H1 (cell line): ENCODE data around the gene FNDC1. TPM values are rescaled to one million over a fixed set of nuclear protein-coding genes. Genes with fewer than 3 reads are reported as not detected.

Experiments used
- CTCF ChIA-PET: fragments of 300-600 bp; sonication (Branson Sonifier 250); formaldehyde crosslinking; loops from one replicate; lab custom pipeline; 2021; ENCODE audit not compliant: partially characterized antibody; lab: Charles Lee
- POLR2A ChIA-PET: fragments of 300-600 bp; sonication (Branson Sonifier 250); formaldehyde crosslinking; loops from one replicate; lab custom pipeline; 2021; ENCODE audit warnings: inconsistent platforms; ENCODE audit not compliant: partially characterized antibody; lab: Charles Lee
- DNase-seq, 2 experiments: peaks; one replicate each; pipeline versions ENCODE4 v3.0.0 to v3.0.0-alpha.2; 2010 to 2022; ENCODE audit warnings: low spot score in 2 of 2, low read depth in 1 of 2, mixed read lengths in 1 of 2
- FAIRE-seq: peaks from 2 replicates; lab custom pipeline; 2011; peaks lifted over from hg19 to GRCh38; lab: Jason Lieb, UNC
- H2AFZ ChIP-seq: 2 replicates; pipeline ENCODE4 v1.8.1; 2012; ENCODE audit warnings: low read length, inconsistent platforms
- H2AK5ac ChIP-seq: 2 replicates; pipeline ENCODE4 v1.6.1; 2013; ENCODE audit warnings: low read depth, low read length
- H2BK120ac ChIP-seq: replicated peaks from 2 replicates; pipeline ENCODE3; 2013; ENCODE audit warnings: low read depth, low read length, inconsistent platforms
- H2BK12ac ChIP-seq: 2 replicates; pipeline ENCODE4 v1.6.1; 2013; ENCODE audit warnings: low read depth, low read length
- H2BK15ac ChIP-seq: 2 replicates; pipeline ENCODE4 v1.6.1; 2013; ENCODE audit warnings: low read length
- H2BK20ac ChIP-seq: 2 replicates; pipeline ENCODE4 v1.6.1; 2013; ENCODE audit warnings: low read length
- H2BK5ac ChIP-seq: 2 replicates; pipeline ENCODE4 v1.6.1; 2013; ENCODE audit warnings: low read depth, low read length
- H3K14ac ChIP-seq: 2 replicates; pipeline ENCODE4 v1.6.1; 2013; ENCODE audit warnings: inconsistent platforms; ENCODE audit not compliant: insufficient read length
- H3K18ac ChIP-seq: 2 replicates; pipeline ENCODE4 v1.6.1; 2013; ENCODE audit warnings: low read length; ENCODE audit errors: extremely low read depth
- H3K23ac ChIP-seq: 2 replicates; pipeline ENCODE4 v1.6.1; 2013; ENCODE audit warnings: inconsistent platforms; ENCODE audit not compliant: insufficient read length
- H3K23me2 ChIP-seq: 2 replicates; pipeline ENCODE4 v1.6.1; 2013; ENCODE audit warnings: low read depth, low read length
- H3K27ac ChIP-seq: 2 replicates; pipeline ENCODE4 v1.6.1; 2011; ENCODE audit warnings: low read depth, low read length, inconsistent platforms
- H3K27me3 ChIP-seq, 4 experiments: replicated peaks in 1 of 4; 1 replicate in 1 of 4; 2 replicates in 3 of 4; pipeline versions ENCODE4 v1.6.1 to v1.8.1; 2011 to 2013; ENCODE audit warnings: low read length in 3 of 4, mild to moderate bottlenecking in 3 of 4, inconsistent platforms in 2 of 4, mixed read lengths in 2 of 4, moderate library complexity in 1 of 4; ENCODE audit not compliant: control insufficient read depth in 3 of 4, insufficient read depth in 3 of 4; ENCODE audit errors: extremely low read depth in 1 of 4
- H3K36me3 ChIP-seq, 4 experiments: 2 replicates each; pipeline versions ENCODE4 v1.6.1 to v1.8.1; 2011 to 2013; ENCODE audit warnings: mild to moderate bottlenecking in 4 of 4, low read length in 3 of 4, moderate library complexity in 2 of 4, control low read depth in 1 of 4, inconsistent platforms in 1 of 4; ENCODE audit not compliant: insufficient read depth in 4 of 4, control insufficient read depth in 2 of 4
- H3K4ac ChIP-seq: replicated peaks from 2 replicates; pipeline ENCODE3; 2013; ENCODE audit warnings: low read length, low read depth, mixed read lengths, inconsistent platforms; ENCODE audit not compliant: insufficient read length
- H3K4me1 ChIP-seq, 4 experiments: replicated peaks in 1 of 4; 1 replicate in 1 of 4; 2 replicates in 3 of 4; pipeline versions ENCODE4 v1.6.1 to v1.8.1; 2011 to 2013; ENCODE audit warnings: low read length in 3 of 4, inconsistent platforms in 2 of 4, mixed read lengths in 1 of 4; ENCODE audit not compliant: insufficient read depth in 4 of 4, control insufficient read depth in 3 of 4
- H3K4me2 ChIP-seq, 2 experiments: 2 replicates each; pipeline versions ENCODE4 v1.6.1 to v1.8.1; 2011 to 2013; ENCODE audit warnings: low read depth in 2 of 2, low read length in 2 of 2, control low read depth in 1 of 2, inconsistent platforms in 1 of 2, mild to moderate bottlenecking in 1 of 2; ENCODE audit not compliant: insufficient read depth in 1 of 2
- H3K4me3 ChIP-seq, 4 experiments: fragments of 200-600, 300-600 bp in 1 of 4; sonication (generic), shearing (Covaris generic), sonication (Bioruptor Twin) in 1 of 4; 2 replicates each; pipeline versions ENCODE4 v1.5.1 to v1.8.1; 2011 to 2016; ENCODE audit warnings: low read length in 4 of 4, low read depth in 3 of 4, control low read depth in 2 of 4, inconsistent platforms in 2 of 4, mild to moderate bottlenecking in 2 of 4, mixed read lengths in 1 of 4, moderate library complexity in 1 of 4; ENCODE audit not compliant: insufficient read depth in 2 of 4; ENCODE audit errors: extremely low read depth in 1 of 4
- H3K56ac ChIP-seq: replicated peaks from 2 replicates; pipeline ENCODE3; 2013; ENCODE audit warnings: low read depth, mild to moderate bottlenecking, mixed read lengths, low read length, inconsistent platforms; ENCODE audit not compliant: insufficient read length
- H3K79me1 ChIP-seq: 2 replicates; pipeline ENCODE4 v1.6.1; 2013; ENCODE audit warnings: low read depth, low read length, control low read depth
- H3K79me2 ChIP-seq, 2 experiments: 2 replicates each; pipeline versions ENCODE4 v1.6.1 to v1.8.1; 2012 to 2013; ENCODE audit warnings: low read length in 2 of 2, mild to moderate bottlenecking in 2 of 2, inconsistent platforms in 1 of 2; ENCODE audit not compliant: insufficient read depth in 2 of 2, control insufficient read depth in 1 of 2
- H3K9ac ChIP-seq, 4 experiments: replicated peaks in 1 of 4; 1 replicate in 1 of 4; 2 replicates in 3 of 4; pipeline versions ENCODE4 v1.6.1 to v1.8.1; 2011 to 2013; ENCODE audit warnings: low read depth in 3 of 4, low read length in 3 of 4, control low read depth in 2 of 4, mild to moderate bottlenecking in 2 of 4, moderate library complexity in 2 of 4, inconsistent platforms in 1 of 4; ENCODE audit errors: extremely low read depth in 1 of 4
- H3K9me3 ChIP-seq, 2 experiments: 2 replicates each; pipeline versions ENCODE4 v1.6.1 to v1.8.1; 2012 to 2013; ENCODE audit warnings: mild to moderate bottlenecking in 2 of 2, moderate library complexity in 2 of 2, control low read depth in 1 of 2, inconsistent platforms in 1 of 2, low read depth in 1 of 2, low read length in 1 of 2, mixed read lengths in 1 of 2; ENCODE audit not compliant: insufficient read depth in 2 of 2
- H4K20me1 ChIP-seq, 2 experiments: replicated peaks in 1 of 2; 2 replicates each; pipeline versions ENCODE3 to v1.8.1; 2011 to 2013; ENCODE audit warnings: inconsistent platforms in 2 of 2, low read length in 2 of 2, mild to moderate bottlenecking in 1 of 2; ENCODE audit not compliant: insufficient read depth in 2 of 2, control insufficient read depth in 1 of 2
- H4K5ac ChIP-seq: 2 replicates; pipeline ENCODE4 v1.6.1; 2013; ENCODE audit warnings: low read length, low read depth, mixed read lengths, inconsistent platforms; ENCODE audit not compliant: insufficient read length
- H4K8ac ChIP-seq: 2 replicates; pipeline ENCODE4 v1.8.0; 2013; ENCODE audit warnings: mild to moderate bottlenecking, moderate library complexity, low read length, inconsistent platforms; ENCODE audit not compliant: insufficient read depth; ENCODE audit errors: extremely low read depth
- H4K91ac ChIP-seq: replicated peaks from 2 replicates; pipeline ENCODE3; 2013; ENCODE audit warnings: low read length, mixed read lengths, inconsistent platforms; ENCODE audit not compliant: insufficient read length
- ASH2L ChIP-seq: fragments of 200-600, 300-600 bp; sonication (generic); IDR thresholded peaks from one replicate; pipeline ENCODE4 v1.7.1; 2017; ENCODE audit warnings: low read length
- BCL11A ChIP-seq, 2 experiments: IDR thresholded peaks; one replicate each; pipeline ENCODE4 v1.6.1; 2011; ENCODE audit warnings: low read depth in 2 of 2, low read length in 2 of 2, mild to moderate bottlenecking in 2 of 2
- EGR1 ChIP-seq: IDR thresholded peaks from 2 replicates; pipeline ENCODE4 v1.6.1; 2011; ENCODE audit warnings: low read depth, low read length, borderline replicate concordance
- KDM1A ChIP-seq: fragments of 200-600, 300-600 bp; sonication (generic); IDR thresholded peaks from 2 replicates; pipeline ENCODE4 v1.7.1; 2016; ENCODE audit warnings: mild to moderate bottlenecking, low read length, borderline replicate concordance
- POU5F1 ChIP-seq: IDR thresholded peaks from 2 replicates; pipeline ENCODE4 v1.6.1; 2011; ENCODE audit warnings: low read depth, mild to moderate bottlenecking, low read length, moderate library complexity
- RBBP5 ChIP-seq: IDR thresholded peaks from 2 replicates; pipeline ENCODE4 v1.7.1; 2012; ENCODE audit warnings: low read depth, mild to moderate bottlenecking, inconsistent platforms, low read length, moderate library complexity, borderline replicate concordance
- SAP30 ChIP-seq: fragments of 300-600 bp; sonication (generic); IDR thresholded peaks from 2 replicates; pipeline ENCODE4 v1.7.1; 2012; ENCODE audit warnings: low read length, moderate library complexity, mild to moderate bottlenecking, inconsistent platforms; ENCODE audit not compliant: insufficient read depth, insufficient replicate concordance
- SIN3A ChIP-seq, 2 experiments: IDR thresholded peaks in 1 of 2; conservative IDR thresholded peaks in 1 of 2; 2 replicates each; pipeline ENCODE4 v1.6.1; 2011 to 2012; ENCODE audit warnings: low read length in 2 of 2, improper control_type of control experiment in 1 of 2, low read depth in 1 of 2, mild to moderate bottlenecking in 1 of 2
- SP1 ChIP-seq: IDR thresholded peaks from 2 replicates; pipeline ENCODE4 v1.6.1; 2011; ENCODE audit warnings: low read depth, low read length
- TEAD4 ChIP-seq: IDR thresholded peaks from 2 replicates; pipeline ENCODE4 v1.6.1; 2012; ENCODE audit warnings: low read depth, low read length, inconsistent platforms, mixed read lengths
- ZNF274 ChIP-seq: IDR thresholded peaks from 2 replicates; pipeline ENCODE4 v1.7.0; 2012; ENCODE audit warnings: low read length, borderline replicate concordance; ENCODE audit errors: extremely low read depth
- WGBS, 2 experiments: shearing (Covaris generic) in 1 of 2; methylation state at CpG; one replicate each; pipeline versions ENCODE4 v1.1.6 to v1.1.7; 2013 to 2015; ENCODE audit warnings: low lambda C conversion rate in 2 of 2, mixed read lengths in 2 of 2, inconsistent platforms in 1 of 2, low coverage in 1 of 2, missing lambda C conversion rate in 1 of 2; ENCODE audit not compliant: insufficient replicate concordance in 2 of 2, insufficient coverage in 1 of 2, insufficient read length in 1 of 2; ENCODE audit errors: extremely low coverage in 1 of 2, missing lambda C conversion rate in 1 of 2; 5-methylcytosine and 5-hydroxymethylcytosine counted together
- polyA plus RNA-seq, 7 experiments: library from polyadenylated mRNA; depleted of rRNA in 3 of 7; stranded (reverse) in 5 of 7; unstranded in 2 of 7; fragments of >200 nt in 5 of 7; fragments of 200-250 nt in 2 of 7; gene quantifications; 1 replicate in 5 of 7; 2 replicates in 1 of 7; 4 replicates in 1 of 7; pipeline versions ENCODE4 v1.2.1 to v1.2.3, GENCODE V29; 2011 to 2013; ENCODE audit warnings: missing spikeins in 2 of 7, mixed read lengths in 2 of 7
- total RNA-seq: library from RNA; stranded (reverse); fragmentation: NEBNext Ultra II Directional; extraction: Animal tissue kit (Norgen Biotek cat#: 25700); gene quantifications from 2 replicates; pipeline ENCODE4 v1.2.1, GENCODE V29; 2021
- TF ChIP-seq, protein P1 (sequence below), 3 experiments: IDR thresholded peaks; 1 replicate in 2 of 3; 2 replicates in 1 of 3; pipeline versions ENCODE4 v1.5.1 to v1.6.1; 2011; ENCODE audit warnings: low read length in 3 of 3, mild to moderate bottlenecking in 3 of 3, inconsistent platforms in 2 of 3, low read depth in 1 of 3, moderate library complexity in 1 of 3; ENCODE audit not compliant: insufficient read depth in 1 of 3; ENCODE audit errors: control extremely low read depth in 1 of 3

The FNDC1 gene
- total and polyA plus RNA-seq, 2 of the 8 experiments (the other 6 are each of a cell fraction or from before 2014, with no cell fraction given) = 0.06 to 0.30 TPM

DNA sequence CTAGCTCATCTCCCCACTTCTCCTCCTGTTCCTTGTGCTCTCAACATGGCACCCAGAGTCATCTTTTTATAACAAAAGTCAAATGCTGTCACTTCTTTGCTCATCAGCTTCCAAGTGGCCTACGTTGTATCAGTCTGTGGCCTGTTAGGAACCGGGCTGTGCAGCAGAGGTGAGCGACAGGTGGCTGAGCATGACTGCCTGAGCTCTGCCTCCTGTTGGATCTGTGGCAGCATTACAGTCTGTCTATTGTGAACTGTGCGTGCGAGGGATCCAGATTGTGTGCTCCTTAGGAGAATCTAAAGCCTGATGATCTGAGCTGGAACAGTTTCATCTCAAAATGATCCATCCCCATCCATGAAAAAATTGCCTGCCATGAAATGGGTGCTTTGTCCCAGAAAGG, 129.6 kb downstream of the FNDC1 start:
- H2BK12ac ChIP-seq = no peak overlapping the region
- no peaks in the 10 kb centered on the region for H3K27me3 ChIP-seq
- ChIA-PET CTCF (interaction anchor here (1.0 to 1.1 kb wide), 2 partner anchors 46 to 55 kb away, joined by 3 read pairs; no protein-coding TSS in a partner anchor), POLR2A (no interaction called here)
- no peaks in the 10 kb centered on the region for H3K79me2 ChIP-seq
- H3K4ac ChIP-seq = no peak overlapping the region
- no peak overlapping the region; the same call in 1 of the 2 replicates for H4K8ac ChIP-seq
- H2AK5ac ChIP-seq = no peak overlapping the region
- H3K36me3 ChIP-seq = no peaks in the 10 kb centered on the region
- DNase-seq = no peak
- H4K20me1 ChIP-seq = no peaks in the 10 kb centered on the region
- no peaks in the 10 kb centered on the region for H3K23me2 ChIP-seq
- H4K5ac ChIP-seq = no peak overlapping the region
- H2AFZ ChIP-seq = no peak overlapping the region
- no peak overlapping the region for H3K4me2 ChIP-seq
- no peak overlapping the region for H3K56ac ChIP-seq
- H3K4me1 ChIP-seq = no peaks in the 10 kb centered on the region
- H2BK20ac ChIP-seq = no peak overlapping the region
- peaks cover 70 to 71% of the 10 kb centered on the region in 2 experiments for H3K9me3 ChIP-seq
- no peak overlapping the region for H2BK15ac ChIP-seq
- no peak overlapping the region for H2BK5ac ChIP-seq
- WGBS, 2 experiments = 90% methylated on average over 5 of the region's 5 CpGs; no CpG with 5 or more reads in 1 of the 2 experiments
- no peak overlapping the region for H3K27ac ChIP-seq
- no peak overlapping the region for H3K23ac ChIP-seq
- H3K79me1 ChIP-seq = no peaks in the 10 kb centered on the region
- no peak overlapping the region for H3K18ac ChIP-seq
- no peak overlapping the region for H2BK120ac ChIP-seq
- no peak overlapping the region for H3K9ac ChIP-seq
- no peak for FAIRE-seq
- H3K14ac ChIP-seq = no peak overlapping the region
- H4K91ac ChIP-seq = no peak overlapping the region
- H3K4me3 ChIP-seq = no peak overlapping the region
- TF ChIP-seq KDM1A (no peak), SP1 (no peak), RBBP5 (no peak), ASH2L (no peak), ZNF274 (no peak), POU5F1 (no peak), TEAD4 (no peak), EGR1 (no peak), SAP30 (no peak), SIN3A (conservative IDR thresholded peaks at IDR 0.05 in 1 of 2, IDR thresholded peaks at IDR 0.05 in 1 of 2; ENCODE audit: low read depth in 1 of 2, low read length in 2 of 2) (no peak), BCL11A (IDR thresholded peaks at IDR 0.05; ENCODE audit: low read depth in 2 of 2, low read length in 2 of 2) (no peak)
- TF ChIP-seq, protein P1, sequence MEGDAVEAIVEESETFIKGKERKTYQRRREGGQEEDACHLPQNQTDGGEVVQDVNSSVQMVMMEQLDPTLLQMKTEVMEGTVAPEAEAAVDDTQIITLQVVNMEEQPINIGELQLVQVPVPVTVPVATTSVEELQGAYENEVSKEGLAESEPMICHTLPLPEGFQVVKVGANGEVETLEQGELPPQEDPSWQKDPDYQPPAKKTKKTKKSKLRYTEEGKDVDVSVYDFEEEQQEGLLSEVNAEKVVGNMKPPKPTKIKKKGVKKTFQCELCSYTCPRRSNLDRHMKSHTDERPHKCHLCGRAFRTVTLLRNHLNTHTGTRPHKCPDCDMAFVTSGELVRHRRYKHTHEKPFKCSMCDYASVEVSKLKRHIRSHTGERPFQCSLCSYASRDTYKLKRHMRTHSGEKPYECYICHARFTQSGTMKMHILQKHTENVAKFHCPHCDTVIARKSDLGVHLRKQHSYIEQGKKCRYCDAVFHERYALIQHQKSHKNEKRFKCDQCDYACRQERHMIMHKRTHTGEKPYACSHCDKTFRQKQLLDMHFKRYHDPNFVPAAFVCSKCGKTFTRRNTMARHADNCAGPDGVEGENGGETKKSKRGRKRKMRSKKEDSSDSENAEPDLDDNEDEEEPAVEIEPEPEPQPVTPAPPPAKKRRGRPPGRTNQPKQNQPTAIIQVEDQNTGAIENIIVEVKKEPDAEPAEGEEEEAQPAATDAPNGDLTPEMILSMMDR (IDR thresholded peaks at IDR 0.05; ENCODE audit: control extremely low read depth in 1 of 3, insufficient read depth in 1 of 3, low read depth in 1 of 3, low read length in 3 of 3) = no peak
